Measurements from ENCODE around the gene ANKIB1.

- TF ChIP-seq EZH2 (IDR thresholded peaks at IDR 0.05) (no peak), POLR2AphosphoS5 (IDR thresholded peaks at IDR 0.05; ENCODE audit: borderline replicate concordance, low read depth, low read length) (no peak), FOXP2 (optimal IDR thresholded peaks at IDR 0.05; ENCODE audit: control extremely low read depth, extremely low read length, insufficient read depth) (no peak)
Measured at GRCh38 chr7:92282930-92283329, 37.2 kb downstream of the ANKIB1 start.

Data from SK-N-MC (cell line).